CD4-positive, alpha-beta T cell (primary cell): ENCODE measurements around the gene PTPDC1. TPM values are rescaled to one million over a fixed set of nuclear protein-coding genes. Genes with fewer than 3 reads are reported as not detected.
"Not testable (repeated sequence)": the region's sequence is repeated elsewhere in the genome, so short reads cannot be mapped to it uniquely, and the experiment has no call there.

Experiments
- ATAC-seq: fragments of 200-7000 bp; cut with Tn5 transposase; one replicate; pipeline ENCODE4 v1.10.0; 2022; ENCODE audit warnings: mild to moderate bottlenecking; ENCODE audit not compliant: poor library complexity
- CTCF ChIA-PET: fragments of 350-600 bp; sonication (Branson Sonifier 250); formaldehyde crosslinking; loops from one replicate; lab custom pipeline; 2021; ENCODE audit warnings: antibody characterized with exemption, inconsistent platforms; lab: Charles Lee
- POLR2A ChIA-PET: fragments of 350-600 bp; sonication (Branson Sonifier 250); formaldehyde crosslinking; loops from one replicate; lab custom pipeline; 2021; ENCODE audit warnings: antibody characterized with exemption, inconsistent platforms; lab: Charles Lee
- DNase-seq, 14 experiments: peaks; one replicate each; pipeline ENCODE4 v3.0.0-alpha.2; 2013 to 2020; ENCODE audit warnings: mixed read lengths in 2 of 14
- H3K27ac ChIP-seq, 2 donors: one replicate each; pipeline versions ENCODE4 v1.5.1 to v1.7.0; 2013; ENCODE audit warnings: low read length in 2 of 2, low read depth in 1 of 2, mild to moderate bottlenecking in 1 of 2
- H3K27me3 ChIP-seq, 2 experiments: 1 replicate in 1 of 2; 2 replicates in 1 of 2; pipeline versions ENCODE4 v1.6.1 to v1.7.0; 2013; ENCODE audit warnings: low read length in 2 of 2, control low read depth in 1 of 2, mild to moderate bottlenecking in 1 of 2, moderate library complexity in 1 of 2; ENCODE audit not compliant: insufficient read depth in 2 of 2, control insufficient read depth in 1 of 2
- H3K36me3 ChIP-seq: one replicate; pipeline ENCODE4 v1.6.1; 2013; ENCODE audit warnings: low read length, control low read depth; ENCODE audit not compliant: insufficient read depth
- H3K4me1 ChIP-seq: one replicate; pipeline ENCODE4 v1.6.1; 2013; ENCODE audit warnings: low read length, control low read depth; ENCODE audit not compliant: insufficient read depth
- H3K4me3 ChIP-seq: one replicate; pipeline ENCODE4 v1.5.1; 2013; ENCODE audit warnings: mild to moderate bottlenecking, low read length, moderate library complexity
- H3K9me3 ChIP-seq, 2 experiments: 1 replicate in 1 of 2; 2 replicates in 1 of 2; pipeline versions ENCODE4 v1.6.1 to v1.7.0; 2013; ENCODE audit warnings: low read length in 2 of 2, mild to moderate bottlenecking in 2 of 2, control low read depth in 1 of 2, moderate library complexity in 1 of 2; ENCODE audit not compliant: control insufficient read depth in 1 of 2, insufficient read depth in 1 of 2
- H3K27ac Mint-ChIP-seq: one replicate; pipeline ENCODE4 v1.8.0; 2020; ENCODE audit warnings: mixed read lengths
- H3K27me3 Mint-ChIP-seq: one replicate; pipeline ENCODE4 v1.8.0; 2021; ENCODE audit warnings: mixed read lengths
- H3K36me3 Mint-ChIP-seq: one replicate; pipeline ENCODE4 v1.8.0; 2021; ENCODE audit warnings: low read depth, mixed read lengths
- H3K4me1 Mint-ChIP-seq: one replicate; pipeline ENCODE4 v1.8.0; 2021; ENCODE audit warnings: low read depth, mixed read lengths
- H3K4me3 Mint-ChIP-seq: one replicate; pipeline ENCODE4 v1.8.0; 2020; ENCODE audit warnings: mild to moderate bottlenecking, mixed read lengths
- H3K9me3 Mint-ChIP-seq: one replicate; pipeline ENCODE4 v1.8.0; 2020; ENCODE audit warnings: mixed read lengths
- intact Hi-C, 2 experiments: fragments of 100-400 bp; cut with DNase I in 1 of 2; cut with micrococcal nuclease in 1 of 2; formaldehyde crosslinking; loops; one replicate each; pipeline versions ENCODE4 v1.15.1 to v1.9.0; 2023 to 2025; cut with DNase I, micrococcal nuclease
- total RNA-seq, 174 experiments: library from RNA in 2 of 174; stranded (reverse) in 2 of 174; gene quantifications; one replicate each; pipeline ENCODE4 v1.2.3 and lab custom pipeline; 2021 to 2026
- TF ChIP-seq, protein P1 (sequence below): fragments of 200-600 bp; IDR thresholded peaks from one replicate; pipeline ENCODE4 v1.8.0; 2022; ENCODE audit warnings: antibody characterized with exemption, mild to moderate bottlenecking

The PTPDC1 gene
- total RNA-seq, 2 experiments from 2014 or later, result 2.7 TPM

DNA sequence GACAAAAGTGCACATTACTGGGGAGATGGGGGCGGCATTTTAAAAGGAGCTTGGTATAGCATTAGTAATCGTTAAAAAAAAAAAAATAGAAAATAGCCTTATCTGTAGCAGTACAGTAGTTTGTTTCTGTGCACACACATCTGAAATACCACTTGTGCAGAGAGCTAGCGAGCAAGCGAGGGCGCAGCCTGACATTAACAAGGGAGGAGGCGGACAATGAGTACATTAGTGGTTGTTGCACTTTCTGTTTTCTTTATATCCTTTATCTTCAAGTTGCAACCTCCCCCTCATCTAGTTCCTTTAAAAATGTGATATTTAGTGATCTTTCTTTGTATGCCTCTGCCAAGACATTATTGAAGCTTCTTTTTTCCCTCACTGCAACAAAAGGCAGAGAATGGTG, 880 bp upstream of the PTPDC1 start:
- TF ChIP-seq, protein P1, sequence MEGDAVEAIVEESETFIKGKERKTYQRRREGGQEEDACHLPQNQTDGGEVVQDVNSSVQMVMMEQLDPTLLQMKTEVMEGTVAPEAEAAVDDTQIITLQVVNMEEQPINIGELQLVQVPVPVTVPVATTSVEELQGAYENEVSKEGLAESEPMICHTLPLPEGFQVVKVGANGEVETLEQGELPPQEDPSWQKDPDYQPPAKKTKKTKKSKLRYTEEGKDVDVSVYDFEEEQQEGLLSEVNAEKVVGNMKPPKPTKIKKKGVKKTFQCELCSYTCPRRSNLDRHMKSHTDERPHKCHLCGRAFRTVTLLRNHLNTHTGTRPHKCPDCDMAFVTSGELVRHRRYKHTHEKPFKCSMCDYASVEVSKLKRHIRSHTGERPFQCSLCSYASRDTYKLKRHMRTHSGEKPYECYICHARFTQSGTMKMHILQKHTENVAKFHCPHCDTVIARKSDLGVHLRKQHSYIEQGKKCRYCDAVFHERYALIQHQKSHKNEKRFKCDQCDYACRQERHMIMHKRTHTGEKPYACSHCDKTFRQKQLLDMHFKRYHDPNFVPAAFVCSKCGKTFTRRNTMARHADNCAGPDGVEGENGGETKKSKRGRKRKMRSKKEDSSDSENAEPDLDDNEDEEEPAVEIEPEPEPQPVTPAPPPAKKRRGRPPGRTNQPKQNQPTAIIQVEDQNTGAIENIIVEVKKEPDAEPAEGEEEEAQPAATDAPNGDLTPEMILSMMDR, result no peak
- intact Hi-C loops, result no loop called here
- Histone ChIP-seq H3K36me3 (no peaks in the 10 kb centered on the region), H3K9me3 (no peaks in the 10 kb centered on the region), H3K4me3 (no peak overlapping the region), H3K27me3 (no peaks in the 10 kb centered on the region), H3K27ac (no peak overlapping the region), H3K4me1 (no peaks in the 10 kb centered on the region)
- DNase-seq, result no peak
- Mint-ChIP-seq H3K27ac (no peak overlapping the region), H3K9me3 (no peaks in the 10 kb centered on the region), H3K27me3 (no peaks in the 10 kb centered on the region), H3K4me1 (no peaks in the 10 kb centered on the region), H3K36me3 (peaks cover 15% of the 10 kb centered on the region), H3K4me3 (no peak overlapping the region)
- POLR2A ChIA-PET, result no interaction called here
- ATAC-seq, result no peak
- CTCF ChIA-PET, result no interaction called here

DNA sequence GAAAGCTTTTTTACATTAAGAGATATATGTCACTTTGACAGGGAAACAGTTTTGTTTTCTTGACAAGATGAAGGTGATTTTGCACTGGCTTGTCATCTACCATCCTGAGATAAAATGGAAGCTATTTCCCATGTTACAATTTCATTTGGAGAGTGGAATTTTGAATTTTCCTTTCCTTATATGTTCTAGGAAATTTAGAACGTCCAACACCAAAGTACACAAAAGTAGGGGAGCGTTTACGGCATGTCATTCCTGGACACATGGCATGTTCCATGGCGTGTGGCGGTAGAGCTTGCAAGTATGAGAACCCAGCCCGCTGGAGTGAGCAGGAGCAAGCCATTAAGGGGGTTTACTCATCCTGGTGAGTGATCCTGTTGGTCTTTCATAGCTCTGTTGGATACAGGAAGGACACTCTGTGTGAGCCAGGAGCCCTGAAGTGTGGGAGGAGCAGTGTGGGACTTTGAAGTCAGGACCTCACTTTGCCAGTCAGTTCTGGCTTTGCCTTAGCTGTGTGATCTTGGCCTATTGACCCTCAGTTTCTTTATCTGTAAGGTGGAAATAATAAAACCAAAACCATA, 887 bp downstream of the PTPDC1 start:
- no peak overlapping the region for H3K4me3 ChIP-seq
- ChIA-PET POLR2A (no interaction called here), CTCF (no interaction called here)
- Mint-ChIP-seq H3K9me3 (no peaks in the 10 kb centered on the region), H3K36me3 (peaks cover 11% of the 10 kb centered on the region), H3K4me3 (no peak overlapping the region), H3K27ac (no peak overlapping the region), H3K4me1 (no peaks in the 10 kb centered on the region), H3K27me3 (no peaks in the 10 kb centered on the region)
- H3K9me3 ChIP-seq, result no peaks in the 10 kb centered on the region
- H3K27ac ChIP-seq, result no peak overlapping the region
- TF ChIP-seq, protein P1, result no peak
- H3K36me3 ChIP-seq, result no peaks in the 10 kb centered on the region
- H3K4me1 ChIP-seq, result no peaks in the 10 kb centered on the region
- DNase-seq (no peak), ATAC-seq (no peak)
- no peaks in the 10 kb centered on the region for H3K27me3 ChIP-seq
- intact Hi-C loops, result no loop called here

DNA sequence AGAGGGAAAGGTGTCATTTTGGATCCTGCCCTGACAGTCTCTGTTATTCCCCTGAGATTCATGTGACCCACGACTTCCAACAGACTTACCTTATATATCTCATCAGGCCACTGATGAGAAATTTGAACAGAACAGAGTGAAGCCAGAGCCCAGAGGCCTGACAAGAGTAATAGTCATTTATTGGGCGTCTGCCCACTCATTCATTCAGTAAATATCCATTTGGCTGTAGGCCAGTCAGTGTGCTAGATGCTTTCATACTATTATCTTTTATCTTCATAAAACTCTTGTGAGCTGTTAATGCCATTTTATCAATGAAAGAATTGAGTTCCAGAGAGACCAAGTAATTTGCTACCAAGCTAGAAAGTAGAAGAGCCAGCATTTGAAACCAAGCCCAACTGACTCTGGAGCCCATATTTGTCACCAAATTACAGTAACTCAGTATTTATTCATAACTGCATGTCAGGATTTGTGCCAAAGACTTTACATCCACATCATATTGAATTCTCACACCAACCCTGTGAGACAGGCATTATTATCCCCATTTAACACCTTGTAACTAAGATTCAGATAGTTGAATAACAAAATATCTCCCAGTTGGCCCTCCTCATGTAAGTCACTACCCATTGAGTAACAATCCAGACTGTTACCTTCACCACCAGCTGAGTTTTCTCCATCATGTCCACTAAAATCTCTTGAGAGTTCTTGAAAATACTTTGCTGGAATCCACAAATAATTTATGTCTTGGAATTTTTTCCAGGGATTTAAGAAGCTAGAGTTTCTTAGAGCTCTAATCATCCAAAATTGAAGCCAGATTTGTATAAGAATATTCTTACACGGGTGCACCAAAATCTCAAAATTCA, 2.5 kb downstream of the PTPDC1 start:
- no peaks in the 10 kb centered on the region for H3K36me3 ChIP-seq
- H3K36me3 Mint-ChIP-seq, result peaks cover 11% of the 10 kb centered on the region
- H3K4me3 Mint-ChIP-seq, result no peak overlapping the region
- ChIA-PET CTCF (interaction anchor here (0.9 kb wide), 1 partner anchor 9 kb away, joined by 3 read pairs; no protein-coding TSS in a partner anchor), POLR2A (interaction anchor here (1.1 kb wide), 1 partner anchor 80 kb away, joined by 3 read pairs; no protein-coding TSS in a partner anchor)
- H3K4me3 ChIP-seq, result no peak overlapping the region
- H3K27me3 Mint-ChIP-seq, result no peaks in the 10 kb centered on the region
- H3K9me3 Mint-ChIP-seq, result no peaks in the 10 kb centered on the region
- TF ChIP-seq, protein P1, result no peak
- ATAC-seq (no peak), DNase-seq (no peak)
- no peaks in the 10 kb centered on the region for H3K4me1 Mint-ChIP-seq
- no peaks in the 10 kb centered on the region for H3K27me3 ChIP-seq
- no peaks in the 10 kb centered on the region for H3K4me1 ChIP-seq
- H3K9me3 ChIP-seq, result no peaks in the 10 kb centered on the region
- no peak overlapping the region for H3K27ac Mint-ChIP-seq
- no peak overlapping the region for H3K27ac ChIP-seq
- intact Hi-C loops, result no loop called here

DNA sequence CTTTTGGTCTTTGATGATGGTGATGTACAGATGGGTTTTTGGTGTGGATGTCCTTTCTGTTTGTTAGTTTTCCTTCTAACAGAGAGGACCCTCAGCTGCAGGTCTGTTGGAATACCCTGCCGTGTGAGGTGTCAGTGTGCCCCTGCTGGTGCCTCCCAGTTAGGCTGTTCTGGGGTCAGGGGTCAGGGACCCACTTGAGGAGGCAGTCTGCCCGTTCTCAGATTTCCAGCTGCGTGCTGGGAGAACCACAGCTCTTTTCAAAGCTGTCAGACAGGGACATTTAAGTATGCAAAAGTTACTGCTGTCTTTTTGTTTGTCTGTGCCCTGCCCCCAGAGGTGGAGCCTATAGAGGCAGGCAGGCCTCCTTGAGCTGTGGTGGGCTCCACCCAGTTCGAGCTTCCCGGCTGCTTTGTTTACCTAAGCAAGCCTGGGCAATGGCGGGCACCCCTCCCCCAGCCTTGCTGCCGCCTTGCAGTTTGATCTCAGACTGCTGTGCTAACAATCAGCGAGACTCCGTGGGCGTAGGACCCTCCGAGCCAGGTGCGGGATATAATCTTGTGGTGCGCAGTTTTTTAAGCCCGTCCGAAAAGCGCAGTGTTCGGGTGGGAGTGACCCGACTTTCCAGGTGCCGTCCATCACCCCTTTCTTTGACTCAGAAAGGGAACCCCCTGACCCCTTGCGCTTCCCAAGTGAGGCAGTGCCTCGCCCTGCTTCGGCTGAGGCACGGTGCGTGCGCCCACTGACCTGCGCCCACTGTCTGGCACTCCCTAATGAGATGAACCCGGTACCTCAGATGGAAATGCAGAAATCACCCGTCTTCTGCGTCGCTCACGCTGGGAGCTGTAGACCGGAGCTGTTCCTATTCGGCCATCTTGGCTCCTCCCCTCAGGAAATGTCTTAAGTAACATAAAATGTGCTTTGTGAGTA, 10.2 kb downstream of the PTPDC1 start:
- H3K4me1 Mint-ChIP-seq, H3K9me3 Mint-ChIP-seq, H3K27ac Mint-ChIP-seq, ATAC-seq, H3K4me3 Mint-ChIP-seq, CTCF ChIA-PET, H3K27me3 ChIP-seq, H3K4me3 ChIP-seq, H3K36me3 ChIP-seq, POLR2A ChIA-PET, H3K27ac ChIP-seq, H3K27me3 Mint-ChIP-seq, H3K9me3 ChIP-seq, DNase-seq, H3K4me1 ChIP-seq, intact Hi-C loops: not testable (repeated sequence)
- peaks cover 24% of the 10 kb centered on the region for H3K36me3 Mint-ChIP-seq
